GM20000 (cell line): ENCODE data around the gene OSGEP.

Experiments
- DNase-seq: peaks from one replicate; pipeline ENCODE4 v3.0.0; 2012; ENCODE audit warnings: low spot score
- TF ChIP-seq, protein P1 (sequence below): IDR thresholded peaks from 2 replicates; pipeline ENCODE4 v1.5.1; 2012; ENCODE audit warnings: mild to moderate bottlenecking, control low read depth; ENCODE audit errors: extremely low read depth, missing control alignments

Gene OSGEP

DNA sequence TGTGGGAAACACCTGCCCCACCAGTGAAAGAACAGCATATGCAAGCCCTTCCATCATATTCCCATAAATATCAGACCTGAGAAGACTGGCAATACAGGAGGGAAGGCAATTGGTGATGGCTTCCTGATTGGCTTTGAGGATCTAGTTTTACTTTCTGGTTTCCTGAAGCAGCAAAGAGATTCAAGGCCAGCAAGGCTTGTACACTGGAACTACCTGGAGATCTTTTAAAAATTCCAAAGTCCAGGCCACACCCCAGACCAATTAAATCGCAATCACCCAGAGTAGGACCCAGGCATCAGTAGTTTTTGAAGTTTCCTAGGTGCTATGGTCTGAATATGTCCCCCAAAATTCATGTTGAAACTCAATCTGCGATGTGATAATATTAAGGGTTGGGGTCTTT is 38.4 kb downstream of the OSGEP start:
- DNase-seq = no peak
- TF ChIP-seq, protein P1, sequence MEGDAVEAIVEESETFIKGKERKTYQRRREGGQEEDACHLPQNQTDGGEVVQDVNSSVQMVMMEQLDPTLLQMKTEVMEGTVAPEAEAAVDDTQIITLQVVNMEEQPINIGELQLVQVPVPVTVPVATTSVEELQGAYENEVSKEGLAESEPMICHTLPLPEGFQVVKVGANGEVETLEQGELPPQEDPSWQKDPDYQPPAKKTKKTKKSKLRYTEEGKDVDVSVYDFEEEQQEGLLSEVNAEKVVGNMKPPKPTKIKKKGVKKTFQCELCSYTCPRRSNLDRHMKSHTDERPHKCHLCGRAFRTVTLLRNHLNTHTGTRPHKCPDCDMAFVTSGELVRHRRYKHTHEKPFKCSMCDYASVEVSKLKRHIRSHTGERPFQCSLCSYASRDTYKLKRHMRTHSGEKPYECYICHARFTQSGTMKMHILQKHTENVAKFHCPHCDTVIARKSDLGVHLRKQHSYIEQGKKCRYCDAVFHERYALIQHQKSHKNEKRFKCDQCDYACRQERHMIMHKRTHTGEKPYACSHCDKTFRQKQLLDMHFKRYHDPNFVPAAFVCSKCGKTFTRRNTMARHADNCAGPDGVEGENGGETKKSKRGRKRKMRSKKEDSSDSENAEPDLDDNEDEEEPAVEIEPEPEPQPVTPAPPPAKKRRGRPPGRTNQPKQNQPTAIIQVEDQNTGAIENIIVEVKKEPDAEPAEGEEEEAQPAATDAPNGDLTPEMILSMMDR = no peak

DNA sequence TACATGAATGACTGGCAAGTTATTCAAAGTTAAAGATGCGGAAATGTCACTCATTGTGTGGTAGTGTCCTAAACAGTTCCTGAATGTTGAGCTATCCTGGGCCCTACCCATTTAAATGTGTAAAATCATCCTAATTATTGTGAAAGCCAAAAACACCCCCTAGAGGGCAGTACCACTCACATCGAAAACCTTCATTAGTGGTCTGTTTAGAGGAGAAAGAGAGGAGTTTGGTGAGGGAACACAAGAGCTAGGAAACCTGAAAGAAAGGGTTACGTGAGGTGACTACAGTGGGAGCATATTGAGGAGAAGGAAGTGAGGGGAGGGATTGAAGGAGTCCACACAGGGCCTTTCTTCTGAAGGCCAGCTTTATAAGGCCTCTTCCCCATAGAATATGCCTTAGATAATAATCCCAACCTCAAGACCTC is 38.8 kb downstream of the OSGEP start:
- peak; percentile 64 for DNase-seq
- TF ChIP-seq, protein P1 = peak; percentile 19

DNA sequence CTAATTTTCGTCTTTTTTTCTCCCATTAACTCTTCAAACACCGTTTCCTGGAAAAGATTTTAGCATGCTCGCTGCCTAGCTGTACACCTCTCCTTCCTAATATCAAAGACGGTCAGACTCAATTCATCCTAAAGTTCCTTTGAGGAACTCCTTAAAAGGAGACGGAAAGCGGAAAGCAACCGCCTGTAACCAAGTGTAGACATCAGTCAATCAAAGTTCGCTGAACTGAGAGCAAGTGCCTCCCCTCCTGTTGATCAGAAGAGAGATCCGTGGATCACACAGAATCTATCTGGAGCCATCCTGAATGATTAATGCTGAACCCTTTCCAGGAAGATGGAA is 40.9 kb downstream of the OSGEP start:
- TF ChIP-seq, protein P1 = no peak
- DNase-seq = peak; percentile 61

DNA sequence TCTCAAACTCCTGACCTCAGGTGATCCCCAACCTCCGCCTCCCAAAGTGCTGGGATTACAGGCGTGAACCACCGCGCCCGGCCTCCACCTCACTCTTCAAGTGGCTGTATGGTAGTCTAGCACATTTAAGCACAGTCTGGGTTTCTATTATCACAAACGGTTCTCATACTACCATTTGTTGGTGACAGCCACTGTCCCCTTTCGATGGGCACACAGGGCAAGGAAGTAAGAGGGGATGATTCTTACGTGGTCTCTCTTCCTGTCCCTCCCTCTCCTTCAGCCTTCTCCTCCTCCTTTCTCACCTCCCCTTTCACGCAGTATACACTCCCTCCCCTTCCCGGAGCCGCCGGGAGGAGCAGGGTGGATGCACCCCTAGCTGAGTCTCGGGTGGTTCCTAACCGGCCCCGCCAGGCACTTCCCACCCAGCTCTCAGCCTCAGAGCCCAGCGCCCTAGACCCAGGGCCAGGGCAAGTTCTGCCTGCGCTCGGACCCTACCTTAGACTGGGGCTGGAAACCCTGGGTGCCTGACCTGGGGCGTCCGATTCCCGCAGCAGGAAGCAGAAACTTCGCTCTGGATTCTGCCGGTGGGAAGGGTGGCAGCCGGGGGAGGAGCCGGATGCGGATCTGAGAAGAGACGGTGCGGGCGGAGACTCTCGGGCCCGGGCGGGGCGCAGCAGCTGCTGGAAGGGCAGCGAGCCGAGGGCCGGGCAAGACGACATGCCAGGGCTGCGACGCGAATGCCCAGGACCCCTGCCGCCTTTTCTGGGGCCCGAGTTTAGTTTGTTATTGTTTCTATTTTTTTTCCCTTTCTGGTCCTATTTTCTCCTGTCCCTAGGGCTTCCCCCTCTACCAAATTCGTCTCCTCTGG is 41.5 kb downstream of the OSGEP start, which contains the start of gene TEP1:
Gene TEP1, minus strand, starts transcription at position 626 of the 868 bp plus-strand sequence. CDS start 5,062 bp downstream, outside the sequence.
- peak; percentile 74 for DNase-seq
- TF ChIP-seq, protein P1 = no peak

DNA sequence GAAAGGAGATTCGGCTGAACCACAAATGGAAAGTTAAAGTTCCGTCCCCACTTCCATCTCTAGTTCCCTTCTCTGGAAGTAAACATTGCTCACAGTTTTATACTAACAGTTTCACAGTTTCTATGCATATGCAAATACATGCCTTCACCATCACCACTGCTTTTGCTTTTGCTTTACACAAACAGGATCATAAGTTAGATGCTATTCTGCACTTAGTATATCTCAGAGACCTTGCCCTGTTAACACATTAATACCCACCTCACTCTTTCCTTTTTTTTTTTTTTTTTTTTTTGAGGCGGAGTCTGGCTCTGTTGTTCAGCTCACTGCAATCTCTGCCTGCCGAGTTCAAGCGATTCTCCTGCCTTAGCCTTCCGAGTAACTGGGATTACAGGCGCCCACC is 42.2 kb downstream of the OSGEP start:
- TF ChIP-seq, protein P1 = no peak
- DNase-seq = peak; percentile 53

DNA sequence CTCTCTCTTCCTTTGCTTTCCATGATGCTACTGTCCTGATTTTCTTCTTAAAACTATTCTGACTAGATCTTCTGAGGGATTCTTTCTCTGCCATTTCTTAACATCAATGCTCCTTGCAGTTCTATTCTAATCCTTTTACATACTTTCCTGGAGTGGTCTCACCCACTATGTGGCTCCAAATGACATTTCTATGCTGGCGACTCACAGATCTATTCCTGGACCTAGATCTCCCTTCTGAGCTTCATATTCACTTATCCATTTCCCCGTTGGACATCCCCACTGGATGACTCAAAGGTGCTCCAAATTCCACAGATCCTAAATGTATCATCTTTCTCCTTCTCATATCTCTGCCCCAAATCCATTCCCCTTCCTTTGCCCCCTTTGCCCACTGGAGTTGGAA is 45.4 kb downstream of the OSGEP start:
- no peak for DNase-seq
- TF ChIP-seq, protein P1 = no peak

DNA sequence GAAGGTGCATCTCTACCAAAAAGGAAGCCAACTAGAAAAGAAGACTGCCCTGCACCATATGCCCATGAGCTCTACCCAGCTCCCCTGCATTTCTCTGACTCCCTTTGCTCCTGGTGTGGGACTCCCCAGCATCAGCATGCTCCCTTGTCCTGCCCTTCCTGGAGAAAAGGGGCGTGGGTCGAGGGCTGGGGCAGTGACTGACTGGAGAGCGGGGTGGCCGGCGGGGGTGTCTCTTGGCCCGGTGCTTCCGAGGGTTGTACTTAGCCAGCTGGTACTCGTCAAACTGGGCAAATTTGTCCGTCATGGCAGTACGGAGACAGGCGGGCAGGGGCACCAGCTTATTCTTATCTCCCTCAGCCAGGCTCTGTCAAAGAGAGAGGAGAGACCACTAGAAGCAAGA is 51.1 kb downstream of the OSGEP start:
- TF ChIP-seq, protein P1 = no peak
- DNase-seq = no peak
